Mesenchymal stem cell (in vitro differentiated cells and primary cell): Measurements from ENCODE around the gene NAALADL2.

ENCODE experiments used
- DNase-seq: peaks from one replicate; pipeline ENCODE4 v3.0.0-alpha.2; 2013
- H2AFZ ChIP-seq: one replicate; pipeline ENCODE4 v1.6.1; 2013; ENCODE audit warnings: low read depth, mild to moderate bottlenecking, control low read depth, inconsistent platforms, low read length, moderate library complexity
- H2AK5ac ChIP-seq: 2 replicates; pipeline ENCODE4 v1.6.1; 2013; ENCODE audit warnings: low read length, moderate library complexity, mild to moderate bottlenecking, inconsistent platforms; ENCODE audit not compliant: severe bottlenecking
- H2BK120ac ChIP-seq: one replicate; pipeline ENCODE4 v1.6.1; 2013; ENCODE audit warnings: low read depth, mild to moderate bottlenecking, inconsistent platforms, low read length, moderate library complexity
- H2BK12ac ChIP-seq, 2 experiments: one replicate each; pipeline ENCODE4 v1.6.1; 2013; ENCODE audit warnings: inconsistent platforms in 2 of 2, low read length in 2 of 2, mild to moderate bottlenecking in 2 of 2, moderate library complexity in 2 of 2, control low read depth in 1 of 2
- H2BK15ac ChIP-seq: one replicate; pipeline ENCODE4 v1.6.1; 2013; ENCODE audit warnings: mild to moderate bottlenecking, low read depth, inconsistent platforms; ENCODE audit not compliant: poor library complexity, severe bottlenecking
- H2BK5ac ChIP-seq: 2 replicates; pipeline ENCODE4 v1.6.1; 2013; ENCODE audit warnings: low read depth, mild to moderate bottlenecking, low read length, control low read depth, inconsistent platforms; ENCODE audit not compliant: poor library complexity, severe bottlenecking
- H3K14ac ChIP-seq, 2 experiments: one replicate each; pipeline ENCODE4 v1.6.1; 2013; ENCODE audit warnings: inconsistent platforms in 2 of 2, low read length in 2 of 2, control low read depth in 1 of 2, mild to moderate bottlenecking in 1 of 2, moderate library complexity in 1 of 2
- H3K18ac ChIP-seq, 2 experiments: one replicate each; pipeline ENCODE4 v1.6.1; 2013; ENCODE audit warnings: inconsistent platforms in 2 of 2, low read length in 2 of 2, control low read depth in 1 of 2, low read depth in 1 of 2, mild to moderate bottlenecking in 1 of 2
- H3K23ac ChIP-seq, 2 experiments: one replicate each; pipeline ENCODE4 v1.6.1; 2013; ENCODE audit warnings: inconsistent platforms in 2 of 2, low read length in 2 of 2, mild to moderate bottlenecking in 2 of 2, moderate library complexity in 2 of 2, control low read depth in 1 of 2
- H3K27ac ChIP-seq: 2 replicates; pipeline ENCODE4 v1.5.1; 2013; ENCODE audit warnings: mild to moderate bottlenecking, moderate library complexity, low read length, control low read depth, inconsistent platforms; ENCODE audit not compliant: poor library complexity, severe bottlenecking
- H3K27me3 ChIP-seq, 2 experiments: 2 replicates each; pipeline versions ENCODE4 v1.6.1 to v1.7.0; 2013; ENCODE audit warnings: low read length in 2 of 2, mild to moderate bottlenecking in 2 of 2, moderate library complexity in 2 of 2, control low read depth in 1 of 2, inconsistent platforms in 1 of 2; ENCODE audit not compliant: control insufficient read depth in 1 of 2, insufficient read depth in 1 of 2
- H3K36me3 ChIP-seq, 2 experiments: 2 replicates each; pipeline versions ENCODE4 v1.6.1 to v1.7.0; 2013; ENCODE audit warnings: low read length in 2 of 2, control low read depth in 1 of 2, inconsistent platforms in 1 of 2, low read depth in 1 of 2, mild to moderate bottlenecking in 1 of 2; ENCODE audit not compliant: insufficient read depth in 2 of 2, control insufficient read depth in 1 of 2
- H3K4ac ChIP-seq, 2 experiments: one replicate each; pipeline ENCODE4 v1.6.1; 2013; ENCODE audit warnings: inconsistent platforms in 2 of 2, low read length in 2 of 2, mild to moderate bottlenecking in 2 of 2, moderate library complexity in 2 of 2, control low read depth in 1 of 2, low read depth in 1 of 2
- H3K4me1 ChIP-seq: 2 replicates; pipeline ENCODE4 v1.6.1; 2013; ENCODE audit warnings: low read depth, low read length, control low read depth; ENCODE audit not compliant: control insufficient read depth, insufficient read depth
- H3K4me2 ChIP-seq: 2 replicates; pipeline ENCODE4 v1.6.1; 2013; ENCODE audit warnings: low read length, mild to moderate bottlenecking, inconsistent platforms; ENCODE audit not compliant: poor library complexity, severe bottlenecking
- H3K4me3 ChIP-seq, 2 experiments: 2 replicates each; pipeline versions ENCODE4 v1.5.1 to v1.7.0; 2013; ENCODE audit warnings: low read length in 2 of 2, mild to moderate bottlenecking in 2 of 2, control low read depth in 1 of 2, low read depth in 1 of 2; ENCODE audit not compliant: insufficient read depth in 1 of 2
- H3K79me1 ChIP-seq: replicated peaks from 2 replicates; pipeline ENCODE4 v1.6.1; 2013; ENCODE audit warnings: mild to moderate bottlenecking, control low read depth, low read length, inconsistent platforms; ENCODE audit not compliant: poor library complexity, severe bottlenecking
- H3K9ac ChIP-seq: 2 replicates; pipeline ENCODE4 v1.7.0; 2013; ENCODE audit warnings: mild to moderate bottlenecking, low read length, moderate library complexity
- H3K9me3 ChIP-seq: 2 replicates; pipeline ENCODE4 v1.7.0; 2013; ENCODE audit warnings: mild to moderate bottlenecking, low read length; ENCODE audit not compliant: control insufficient read depth
- H4K8ac ChIP-seq: one replicate; pipeline ENCODE4 v1.6.1; 2013; ENCODE audit warnings: inconsistent platforms, mild to moderate bottlenecking, low read length, moderate library complexity
- H4K91ac ChIP-seq: one replicate; pipeline ENCODE4 v1.6.1; 2013; ENCODE audit warnings: mild to moderate bottlenecking, low read length, inconsistent platforms
- WGBS: methylation state at CpG from one replicate; pipeline ENCODE4 v1.1.7; 2013; ENCODE audit warnings: mixed read lengths; 5-methylcytosine and 5-hydroxymethylcytosine counted together

NAALADL2 gene

GRCh38 chr3:175620093-175620492, 761.0 kb downstream of the NAALADL2 start:
- H3K14ac ChIP-seq: no peak overlapping the region
- H4K8ac ChIP-seq: no peak overlapping the region
- 95% methylated on average over 13 of the region's 13 CpGs for WGBS
- no peak overlapping the region for H3K9ac ChIP-seq
- H3K4me3 ChIP-seq: no peak overlapping the region
- H3K4ac ChIP-seq: no peak overlapping the region
- H3K27me3 ChIP-seq: no peaks in the 10 kb centered on the region
- no peak overlapping the region for H2AK5ac ChIP-seq
- H2BK5ac ChIP-seq: no peak overlapping the region
- H3K23ac ChIP-seq: no peak overlapping the region
- no peaks in the 10 kb centered on the region for H3K4me1 ChIP-seq
- no peaks in the 10 kb centered on the region for H3K79me1 ChIP-seq
- H2BK120ac ChIP-seq: no peak overlapping the region
- H3K36me3 ChIP-seq: no peaks in the 10 kb centered on the region
- H4K91ac ChIP-seq: no peak overlapping the region
- no peaks in the 10 kb centered on the region for H3K9me3 ChIP-seq
- no peak overlapping the region for H3K4me2 ChIP-seq
- H2BK15ac ChIP-seq: no peak overlapping the region
- no peak for DNase-seq
- no peak overlapping the region for H3K27ac ChIP-seq
- no peak overlapping the region for H2AFZ ChIP-seq
- peak overlapping the region in 1 of 2 experiments; percentile 59 for H3K18ac ChIP-seq
- H2BK12ac ChIP-seq: peak overlapping the region in 1 of 2 experiments; percentile 6

- Histone ChIP-seq H3K23ac (no peak overlapping the region), H3K79me1 (no peaks in the 10 kb centered on the region), H4K91ac (no peak overlapping the region), H2BK5ac (no peak overlapping the region), H2BK120ac (no peak overlapping the region), H2AK5ac (no peak overlapping the region), H3K27me3 (no peaks in the 10 kb centered on the region), H3K4me1 (no peaks in the 10 kb centered on the region), H2BK15ac (no peak overlapping the region), H3K18ac (no peak overlapping the region), H3K9ac (no peak overlapping the region), H3K4me3 (no peak overlapping the region), H3K9me3 (no peaks in the 10 kb centered on the region), H2BK12ac (no peak overlapping the region), H3K36me3 (no peaks in the 10 kb centered on the region), H3K27ac (no peak overlapping the region), H3K4me2 (no peak overlapping the region), H3K4ac (no peak overlapping the region), H2AFZ (no peak overlapping the region), H3K14ac (no peak overlapping the region), H4K8ac (no peak overlapping the region)
- 98% methylated on average over 12 of the region's 12 CpGs for WGBS
- no peak for DNase-seq
Observed at GRCh38 chr3:175620532-175620931, 761.4 kb downstream of the NAALADL2 start.

- H2BK15ac ChIP-seq: no peak overlapping the region
- H3K4ac ChIP-seq: no peak overlapping the region
- H3K27me3 ChIP-seq: no peaks in the 10 kb centered on the region
- no peak overlapping the region for H3K9ac ChIP-seq
- H3K79me1 ChIP-seq: no peaks in the 10 kb centered on the region
- no peak for DNase-seq
- H2BK12ac ChIP-seq: no peak overlapping the region
- H3K18ac ChIP-seq: no peak overlapping the region
- no peak overlapping the region for H3K27ac ChIP-seq
- H2AFZ ChIP-seq: no peak overlapping the region
- H3K9me3 ChIP-seq: peaks cover 2% of the 10 kb centered on the region
- no peak overlapping the region for H2AK5ac ChIP-seq
- H3K4me1 ChIP-seq: no peaks in the 10 kb centered on the region
- H2BK5ac ChIP-seq: no peak overlapping the region
- H4K91ac ChIP-seq: no peak overlapping the region
- H3K4me2 ChIP-seq: no peak overlapping the region
- H3K4me3 ChIP-seq: no peak overlapping the region
- H3K23ac ChIP-seq: no peak overlapping the region
- H2BK120ac ChIP-seq: no peak overlapping the region
- H4K8ac ChIP-seq: no peak overlapping the region
- WGBS: 76% methylated on average over 1 of the region's 1 CpG
- H3K14ac ChIP-seq: no peak overlapping the region
- H3K36me3 ChIP-seq: no peaks in the 10 kb centered on the region
Observed at GRCh38 chr3:175640958-175641357, 781.8 kb downstream of the NAALADL2 start.

GRCh38 chr3:175646865-175647264, 787.7 kb downstream of the NAALADL2 start:
- no peak overlapping the region for H3K9ac ChIP-seq
- no peaks in the 10 kb centered on the region for H3K27me3 ChIP-seq
- H3K23ac ChIP-seq: no peak overlapping the region
- no peak overlapping the region for H2BK5ac ChIP-seq
- no peaks in the 10 kb centered on the region for H3K4me1 ChIP-seq
- 71% methylated on average over 3 of the region's 3 CpGs for WGBS
- no peak overlapping the region for H2BK120ac ChIP-seq
- no peak overlapping the region for H4K8ac ChIP-seq
- H2AFZ ChIP-seq: no peak overlapping the region
- H3K9me3 ChIP-seq: peaks cover 5% of the 10 kb centered on the region
- H3K4ac ChIP-seq: no peak overlapping the region
- no peak overlapping the region for H4K91ac ChIP-seq
- H3K18ac ChIP-seq: no peak overlapping the region
- no peak for DNase-seq
- H3K27ac ChIP-seq: no peak overlapping the region
- no peak overlapping the region for H3K4me2 ChIP-seq
- H2BK15ac ChIP-seq: no peak overlapping the region
- no peak overlapping the region for H3K14ac ChIP-seq
- no peak overlapping the region for H2AK5ac ChIP-seq
- no peak overlapping the region for H2BK12ac ChIP-seq
- no peaks in the 10 kb centered on the region for H3K36me3 ChIP-seq
- no peak overlapping the region for H3K4me3 ChIP-seq
- no peaks in the 10 kb centered on the region for H3K79me1 ChIP-seq
